GM19438 (cell line): ENCODE measurements around the gene LIPI.
"Not testable (repeated sequence)": the region's sequence is repeated elsewhere in the genome, so short reads cannot be mapped to it uniquely, and the experiment has no call there.

Source experiments
- ATAC-seq: cut with Tn5 transposase; IDR thresholded peaks from one replicate; pipeline ENCODE4 v1.9.1; 2021; ENCODE audit warnings: low read depth; ENCODE audit not compliant: unreplicated experiment

Gene LIPI

DNA sequence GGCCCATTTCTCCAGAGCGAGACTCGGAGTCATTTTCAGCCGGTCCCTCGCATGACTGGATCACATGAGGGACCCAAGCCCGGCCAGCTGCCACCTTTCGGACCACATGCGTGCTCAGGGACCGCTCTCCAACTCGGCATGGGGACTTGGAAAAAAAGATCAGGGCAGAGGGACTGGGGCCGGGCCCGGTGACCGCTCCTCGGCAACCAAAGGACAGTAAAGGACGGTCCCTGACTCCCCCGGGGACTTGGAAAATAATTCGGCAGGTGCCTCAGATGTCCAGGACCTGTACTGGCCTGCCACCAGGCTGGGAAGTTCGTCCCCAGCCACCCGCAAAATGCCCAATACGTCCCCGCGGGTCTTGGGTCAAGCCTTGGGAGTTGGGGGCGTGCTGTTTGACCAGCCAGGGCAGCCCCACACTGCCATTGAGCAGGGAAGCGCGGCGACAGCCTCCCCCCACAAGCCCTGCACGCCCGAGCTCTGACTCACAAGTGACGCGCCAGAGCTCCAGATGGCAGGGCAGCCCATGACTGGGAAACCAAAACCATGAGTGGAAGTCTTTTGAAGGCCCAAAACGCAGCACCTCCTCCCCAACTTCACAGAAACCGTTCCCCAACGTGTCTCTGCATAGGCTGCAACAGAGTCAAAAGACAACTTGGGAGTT is 134.5 kb downstream of the LIPI start:
- ATAC-seq = no peak

GRCh38 chr21:14075346-14076142 is 135.2 kb downstream of the LIPI start:
- no peak for ATAC-seq

- ATAC-seq = no peak
Measured at GRCh38 chr21:14074177-14074576, 136.6 kb downstream of the LIPI start.

GRCh38 chr21:14073615-14074014 is 137.1 kb downstream of the LIPI start:
- ATAC-seq = no peak

GRCh38 chr21:14072761-14073535 is 137.8 kb downstream of the LIPI start:
- ATAC-seq = no peak

DNA sequence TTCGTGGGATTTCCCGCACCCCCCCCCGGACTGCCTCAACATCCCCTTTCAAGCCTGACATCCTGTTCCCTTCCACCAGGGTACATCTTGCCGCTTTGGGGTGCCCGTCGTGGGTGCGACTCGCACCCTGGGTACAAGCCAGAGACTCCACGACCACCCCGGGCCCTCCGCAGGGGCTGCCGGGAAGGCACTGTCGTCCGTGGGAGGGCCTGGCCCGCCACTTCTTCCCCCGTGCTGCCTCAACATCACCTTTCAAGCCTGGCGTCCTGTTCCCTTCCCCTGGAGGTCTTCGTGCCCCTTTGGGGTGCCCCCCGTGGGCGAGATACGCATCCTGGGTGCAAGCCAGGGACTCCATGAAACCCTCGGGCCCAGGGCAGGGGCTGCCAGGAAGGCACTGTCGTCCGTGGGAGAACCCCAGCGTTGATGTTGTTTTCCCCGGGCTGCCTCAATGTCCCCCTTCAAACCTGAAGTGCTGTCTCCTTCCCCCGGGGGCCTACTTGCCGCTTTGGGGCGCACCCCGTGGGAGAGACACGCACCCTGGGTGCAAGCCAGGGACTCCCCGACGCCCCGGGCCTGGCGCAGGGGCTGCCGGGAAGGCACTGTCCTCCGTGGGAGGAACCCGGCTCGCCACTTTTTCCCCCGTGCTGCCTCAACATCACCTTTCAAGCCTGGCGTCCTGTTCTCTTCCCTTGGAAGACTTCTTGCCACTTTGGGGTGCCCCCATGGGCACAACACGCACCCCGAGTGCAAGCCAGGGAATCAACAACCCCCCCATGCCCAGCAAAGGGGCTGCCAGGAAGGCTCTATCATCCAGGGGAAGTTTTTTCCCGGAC is 138.6 kb downstream of the LIPI start:
- ATAC-seq = no peak

DNA sequence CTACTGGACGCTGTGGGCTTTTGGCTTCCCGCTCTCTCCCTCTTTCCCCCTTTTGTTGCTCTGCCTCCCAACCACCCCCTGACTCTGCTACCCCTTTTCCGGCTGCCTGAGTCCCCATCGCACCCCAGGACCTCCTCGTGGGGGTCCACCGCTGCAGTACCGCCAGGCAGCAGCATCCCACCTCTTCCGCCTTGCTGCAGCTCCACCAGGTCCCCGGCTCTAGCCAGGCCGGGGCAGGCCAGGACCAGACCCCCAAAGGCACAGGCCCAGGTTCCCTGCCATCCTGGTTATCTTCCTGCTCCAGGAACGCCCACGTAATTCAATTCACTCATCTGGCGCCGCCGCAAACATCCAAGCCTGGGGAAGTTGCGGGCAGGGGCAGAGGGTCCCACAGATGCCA is 139.8 kb downstream of the LIPI start:
- no peak for ATAC-seq

DNA sequence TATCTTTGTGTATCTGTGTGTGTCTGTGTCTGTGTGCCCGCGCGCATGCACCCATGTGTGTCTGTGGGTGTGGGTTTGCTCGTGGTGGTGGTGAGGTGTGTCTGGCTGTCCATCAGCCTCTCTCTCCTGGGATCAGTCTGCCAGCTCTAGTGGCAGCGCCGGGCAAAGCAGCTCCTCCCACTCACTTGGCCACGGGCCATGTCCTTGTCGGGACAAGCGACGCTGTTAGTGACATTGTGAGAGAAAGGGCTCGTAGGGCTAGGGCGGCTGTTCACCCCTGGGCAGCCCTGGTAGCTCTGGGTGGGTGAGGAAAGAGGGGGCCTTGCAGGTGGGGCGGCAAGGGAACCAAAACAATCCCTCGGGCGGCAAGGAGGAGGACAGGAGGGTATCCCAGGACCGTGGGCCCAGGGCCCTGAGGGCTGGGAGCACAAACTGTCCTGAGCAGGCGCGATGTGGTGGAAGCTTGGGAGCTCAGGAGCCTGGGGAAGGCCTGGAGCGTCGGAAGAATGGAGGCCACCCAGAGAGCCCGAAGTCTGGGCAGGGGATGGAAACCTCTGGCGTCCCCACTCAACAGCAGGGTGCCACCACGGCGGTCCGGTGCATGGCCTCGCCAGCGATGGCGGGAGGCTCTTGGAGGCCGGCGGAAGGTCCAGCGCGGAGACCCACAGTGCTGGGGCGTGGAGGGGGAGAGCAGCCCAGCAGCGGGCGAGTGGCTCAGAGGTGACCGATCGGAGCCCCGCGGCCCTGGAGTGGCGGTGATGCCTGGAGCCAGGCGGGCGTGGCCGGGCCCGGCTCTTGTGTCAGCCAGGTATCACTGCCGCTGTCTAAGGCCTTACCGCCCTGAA is 140.5 kb downstream of the LIPI start:
- ATAC-seq = no peak

DNA sequence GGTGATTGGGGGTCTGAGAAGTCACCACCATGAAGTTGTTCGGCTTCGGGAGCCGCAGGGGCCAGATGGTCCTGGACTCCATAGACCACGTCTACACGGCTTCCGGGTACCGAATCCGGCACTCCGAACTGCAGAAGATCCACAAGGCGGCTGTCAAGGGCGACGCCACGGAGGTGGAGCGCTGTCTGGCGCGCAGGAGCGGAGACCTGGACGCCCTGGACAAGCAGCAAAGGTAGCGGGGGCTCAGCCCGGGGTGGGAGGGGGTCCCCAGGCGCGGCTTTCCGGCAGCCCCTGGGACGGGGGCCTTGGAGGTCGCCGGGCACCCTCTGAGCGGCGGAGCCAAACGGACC is 146.5 kb downstream of the LIPI start:
- no peak for ATAC-seq

- not testable (repeated sequence) for ATAC-seq
Measured at GRCh38 chr21:14063620-14064295, 147.0 kb downstream of the LIPI start.

DNA sequence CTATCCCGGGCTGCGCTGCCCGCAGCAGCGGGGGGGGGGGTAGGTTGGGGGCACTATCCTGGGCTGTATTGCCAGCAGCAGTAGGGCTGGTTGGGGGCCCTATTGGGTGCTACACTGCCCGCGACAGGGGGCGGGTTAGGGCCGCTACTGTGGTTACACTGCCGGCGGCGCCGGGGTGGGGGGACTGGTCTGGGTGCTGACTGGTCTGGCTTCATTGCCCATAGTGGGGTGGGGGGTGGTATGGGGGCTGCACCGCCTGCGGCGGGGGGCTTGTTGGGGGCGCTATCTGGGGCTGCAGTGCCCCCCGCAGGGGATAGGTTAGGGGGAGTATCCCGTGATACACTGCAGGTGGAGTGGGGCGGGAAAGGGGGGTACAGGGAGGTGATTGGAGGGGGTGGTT is 148.1 kb downstream of the LIPI start:
- not testable (repeated sequence) for ATAC-seq

DNA sequence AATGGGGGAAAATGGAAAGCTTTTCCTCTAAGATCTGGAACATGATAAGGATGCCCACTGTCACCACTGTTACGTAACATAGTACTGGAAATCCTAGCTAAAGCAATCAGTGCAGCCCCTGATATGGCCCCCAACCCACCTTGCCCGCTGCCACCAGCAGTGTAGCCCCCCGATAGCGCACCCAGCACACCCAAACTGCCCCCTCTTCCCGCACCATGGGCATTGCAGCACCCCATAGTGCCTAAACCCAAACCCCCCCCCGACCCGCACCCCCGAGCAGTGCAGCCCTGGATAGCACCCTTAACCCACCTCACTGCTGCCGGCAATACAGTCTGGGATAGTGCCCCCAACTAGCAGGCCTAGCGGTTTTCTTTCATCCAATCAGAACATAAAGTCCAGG is 148.9 kb downstream of the LIPI start:
- not testable (repeated sequence) for ATAC-seq

DNA sequence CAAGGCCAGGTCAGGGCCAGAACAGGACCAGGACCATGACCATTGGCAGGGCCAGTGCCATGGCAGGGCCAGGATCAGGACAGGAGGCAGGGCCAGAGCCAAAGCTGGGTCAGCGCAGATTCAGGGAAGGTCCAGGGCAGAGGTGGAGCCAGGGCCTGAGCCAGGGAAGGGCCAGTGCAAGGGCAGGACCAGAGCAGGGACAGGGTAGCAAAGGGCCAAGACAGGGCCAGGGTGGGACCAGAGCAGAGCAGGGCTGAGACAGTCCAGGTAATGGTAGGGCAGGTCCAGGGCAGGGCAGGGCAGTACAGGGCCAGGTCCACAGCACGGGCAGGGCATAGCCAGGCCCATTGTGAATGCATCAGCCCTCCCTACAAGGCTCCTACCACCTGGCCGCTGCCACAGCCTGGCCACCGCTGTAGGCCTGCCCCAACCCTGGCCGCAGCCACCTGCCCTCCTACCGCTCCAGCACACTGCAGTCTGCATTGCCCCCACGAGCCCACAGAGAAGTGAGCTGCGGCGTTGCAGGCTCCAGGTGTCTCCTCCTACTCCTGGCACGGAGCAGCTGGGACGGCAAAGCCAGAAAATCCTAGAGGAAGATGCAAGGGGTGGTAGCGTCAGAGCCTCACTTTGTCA is 151.6 kb downstream of the LIPI start:
- not testable (repeated sequence) for ATAC-seq
